Measurements from ENCODE around the gene SH3PXD2A.

Gene SH3PXD2A

GRCh38 chr10:103772096-103772845, 83.1 kb downstream of the SH3PXD2A start:
- TF ChIP-seq CTCF (IDR thresholded peaks at IDR 0.05), result no peak

GRCh38 chr10:103770139-103770538, 85.2 kb downstream of the SH3PXD2A start:
- no peak for TF ChIP-seq CTCF (IDR thresholded peaks at IDR 0.05)

- no peak for TF ChIP-seq CTCF (IDR thresholded peaks at IDR 0.05)
These were observed 86.2 kb downstream of the SH3PXD2A start for GRCh38 chr10:103769176-103769575.

GRCh38 chr10:103768345-103768744, 87.0 kb downstream of the SH3PXD2A start:
- TF ChIP-seq CTCF (IDR thresholded peaks at IDR 0.05), result no peak

DNA sequence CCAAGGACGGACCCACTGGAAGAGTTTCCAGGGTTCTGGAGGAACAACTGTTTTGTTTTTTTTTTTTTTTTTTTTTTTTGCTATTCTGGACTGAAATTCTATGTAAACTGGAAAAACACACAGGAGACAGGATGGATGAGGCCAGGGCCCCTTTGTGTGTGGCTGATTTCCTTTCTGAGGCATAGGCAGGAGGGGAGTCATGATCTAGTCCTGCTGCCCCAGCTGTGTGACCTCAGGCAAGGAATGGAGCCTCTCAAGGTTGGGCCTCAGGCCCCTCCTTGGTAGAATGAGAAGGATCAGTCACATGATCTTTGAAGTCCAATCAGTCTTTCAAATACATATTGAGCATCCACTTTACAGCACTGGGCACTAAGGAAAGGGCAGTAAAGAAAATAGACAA, 87.6 kb downstream of the SH3PXD2A start:
- TF ChIP-seq CTCF (IDR thresholded peaks at IDR 0.05), result no peak

GRCh38 chr10:103766751-103767505, 88.4 kb downstream of the SH3PXD2A start:
- TF ChIP-seq CTCF (IDR thresholded peaks at IDR 0.05), result no peak

DNA sequence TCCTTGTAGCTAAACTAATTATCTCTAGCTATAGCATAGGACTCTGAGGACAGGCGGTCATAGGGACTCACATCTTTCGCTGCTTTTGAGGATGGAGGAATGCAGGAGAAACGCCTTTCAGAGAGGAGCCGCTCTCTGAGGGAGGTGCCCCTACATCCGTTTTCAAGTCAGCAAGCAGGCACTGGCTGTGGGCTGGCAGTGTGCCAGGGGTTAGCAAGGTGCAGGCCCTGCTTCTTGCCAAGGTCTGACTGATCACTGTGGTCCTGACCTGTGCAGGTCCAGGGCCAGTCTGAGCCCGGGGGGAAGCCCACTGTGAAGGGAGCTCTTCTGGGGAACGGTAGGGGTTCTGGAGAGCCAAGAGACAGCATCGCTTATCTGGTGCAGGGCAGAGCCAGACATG, 89.4 kb downstream of the SH3PXD2A start:
- TF ChIP-seq CTCF (IDR thresholded peaks at IDR 0.05), result no peak
